NCI-H774 (cell line): Measurements from ENCODE around the gene RNF169.

ENCODE experiments used
- DNase-seq: peaks from one replicate; lab custom pipeline; 2025; lab: John Stamatoyannopoulos, UW

The RNF169 gene, protein sequence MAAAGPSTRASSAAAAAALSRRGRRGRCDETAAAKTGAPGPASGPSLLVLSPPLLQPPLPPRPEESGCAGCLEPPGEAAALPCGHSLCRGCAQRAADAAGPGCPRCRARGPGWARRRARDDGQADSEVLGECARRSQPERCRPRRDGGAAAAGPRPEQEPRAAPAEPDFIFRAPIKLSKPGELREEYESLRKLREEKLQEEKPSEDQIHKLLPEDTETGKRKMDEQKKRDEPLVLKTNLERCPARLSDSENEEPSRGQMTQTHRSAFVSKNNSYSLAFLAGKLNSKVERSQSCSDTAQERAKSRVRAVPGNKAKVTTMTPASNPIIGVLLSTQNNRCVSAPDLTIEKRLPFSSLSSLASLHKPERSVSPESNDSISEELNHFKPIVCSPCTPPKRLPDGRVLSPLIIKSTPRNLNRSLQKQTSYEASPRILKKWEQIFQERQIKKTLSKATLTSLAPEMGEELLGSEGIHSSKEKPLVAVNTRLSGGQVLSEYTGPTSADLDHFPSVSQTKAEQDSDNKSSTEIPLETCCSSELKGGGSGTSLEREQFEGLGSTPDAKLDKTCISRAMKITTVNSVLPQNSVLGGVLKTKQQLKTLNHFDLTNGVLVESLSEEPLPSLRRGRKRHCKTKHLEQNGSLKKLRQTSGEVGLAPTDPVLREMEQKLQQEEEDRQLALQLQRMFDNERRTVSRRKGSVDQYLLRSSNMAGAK

DNA sequence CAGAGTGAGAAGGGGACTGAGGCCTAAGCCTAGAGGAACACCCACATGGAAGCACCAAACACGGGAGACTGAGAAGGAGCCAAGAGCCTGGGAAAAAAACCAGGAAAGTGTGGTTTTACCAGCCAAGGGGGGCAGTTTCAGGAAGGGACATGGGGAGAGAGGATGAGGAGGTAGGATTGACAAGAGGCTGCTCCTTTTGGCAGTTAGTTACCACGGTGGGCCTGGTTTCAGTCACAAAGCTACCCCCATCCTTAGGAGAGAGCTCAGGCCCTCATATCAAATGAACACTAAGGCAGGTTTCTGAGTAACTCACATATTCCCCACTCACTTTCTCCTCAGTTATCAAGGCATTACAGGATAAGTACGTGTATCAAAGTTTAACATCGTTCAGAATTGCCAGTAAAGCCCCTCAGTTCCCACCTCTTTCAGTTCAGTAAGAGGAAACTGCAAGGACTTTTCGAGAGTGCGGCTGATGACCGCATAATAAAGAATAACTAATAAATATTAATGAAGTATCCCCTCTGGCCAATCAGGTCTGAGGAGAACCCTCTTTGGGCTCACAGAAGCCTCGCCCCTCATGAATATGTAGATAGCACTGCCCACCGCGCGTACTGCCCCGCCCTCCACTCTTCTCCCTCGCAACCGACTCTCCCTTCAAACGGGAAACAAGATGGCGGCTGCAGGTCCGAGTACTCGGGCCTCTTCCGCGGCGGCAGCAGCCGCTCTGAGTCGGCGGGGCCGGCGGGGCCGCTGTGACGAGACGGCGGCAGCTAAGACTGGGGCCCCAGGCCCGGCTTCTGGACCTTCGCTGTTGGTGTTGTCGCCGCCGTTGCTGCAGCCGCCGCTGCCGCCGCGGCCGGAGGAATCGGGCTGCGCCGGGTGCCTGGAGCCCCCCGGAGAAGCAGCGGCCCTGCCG lies at the start of gene RNF169:
Gene RNF169, plus strand, starts transcription at position 639 of the 916 bp plus-strand sequence. Its CDS starts 32 bp downstream, at position 671.
- peak; percentile 95 for DNase-seq

DNA sequence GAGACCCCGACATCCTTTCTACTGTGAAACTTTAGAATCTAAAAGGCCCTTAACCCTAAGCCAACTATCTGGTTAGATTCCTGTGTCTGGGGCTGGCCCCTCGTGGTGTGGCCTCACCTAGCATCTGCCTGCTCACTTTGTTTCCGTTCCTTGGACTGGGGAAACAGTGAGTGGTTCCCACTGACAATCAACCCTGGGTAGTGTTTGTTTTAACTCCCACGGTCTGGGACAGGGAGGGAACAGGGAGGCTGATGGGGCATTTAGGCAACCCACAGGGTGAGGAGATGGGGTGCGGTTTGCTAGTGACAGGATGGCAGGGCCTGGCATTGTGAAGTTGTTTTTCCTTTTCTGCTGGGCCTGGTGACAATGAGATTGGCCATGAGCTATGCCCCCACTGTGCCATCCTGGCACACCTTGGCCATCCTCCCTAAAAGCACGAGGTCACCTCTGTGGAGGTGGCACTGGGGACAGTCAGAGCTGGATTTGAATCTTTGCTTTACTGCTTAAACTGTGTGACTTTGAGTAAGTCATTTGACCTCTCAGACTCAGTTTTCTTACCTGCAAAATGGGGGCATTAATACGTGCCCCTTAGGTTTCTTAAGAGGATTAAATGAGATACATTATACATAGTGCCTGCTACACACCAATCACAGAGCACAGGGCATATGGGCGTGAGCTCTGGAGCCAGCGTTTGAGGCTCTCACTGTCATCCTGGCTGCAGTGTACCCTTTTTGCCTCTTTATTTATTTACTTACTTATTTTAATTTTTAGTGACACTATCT lies 48.8 kb upstream of the RNF169 start:
- no peak for DNase-seq

DNA sequence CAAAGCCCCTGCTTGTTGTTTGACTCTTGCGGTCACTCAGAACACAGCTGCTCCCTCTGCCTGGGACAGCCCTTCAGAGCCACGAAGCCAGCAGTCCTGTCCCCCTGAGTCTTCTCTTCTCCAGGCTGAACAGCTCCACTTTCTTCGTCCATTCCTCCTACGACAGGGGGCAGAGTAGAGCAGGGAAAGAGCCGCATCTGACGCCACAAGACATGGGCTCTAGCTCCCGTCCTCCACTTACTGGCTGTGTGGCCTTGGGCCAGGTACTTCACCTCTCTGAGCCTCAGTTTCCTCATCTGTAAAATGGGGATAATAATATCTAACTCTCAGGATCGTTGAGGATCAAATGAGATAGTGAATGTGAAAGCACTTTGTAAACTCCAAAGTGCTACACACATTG lies 47.3 kb upstream of the RNF169 start:
- no peak for DNase-seq

DNA sequence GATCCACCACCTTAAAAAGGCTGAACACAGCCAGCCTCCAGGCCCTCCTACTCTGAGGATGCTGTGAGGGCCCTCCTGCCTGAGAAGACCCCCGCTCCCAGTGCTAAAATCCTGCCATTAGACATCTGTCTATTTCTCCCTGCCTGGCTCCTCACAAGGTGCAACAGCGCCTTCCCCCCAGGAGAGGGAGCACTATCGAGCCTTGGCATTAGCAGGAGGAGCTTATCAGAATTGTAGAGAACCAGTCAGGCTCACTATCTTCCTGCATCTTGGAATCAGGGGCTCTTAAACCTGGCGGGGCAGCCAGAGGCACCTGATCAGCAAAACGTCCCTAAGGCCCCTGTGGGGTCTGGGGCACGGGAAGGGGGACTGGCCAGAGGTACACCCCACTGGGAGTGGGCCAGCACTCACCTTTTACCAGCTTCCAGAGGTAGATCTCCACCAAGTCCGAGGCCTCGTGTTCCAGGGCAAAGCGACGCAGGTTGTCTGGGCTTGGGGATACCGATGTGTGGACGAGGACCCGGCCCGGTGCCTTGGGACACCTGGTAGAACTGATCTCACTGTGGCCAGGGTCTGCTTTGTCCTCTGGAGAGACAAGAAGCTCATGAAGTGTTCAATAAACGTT lies 46.2 kb upstream of the RNF169 start:
- peak; percentile 25 for DNase-seq

DNA sequence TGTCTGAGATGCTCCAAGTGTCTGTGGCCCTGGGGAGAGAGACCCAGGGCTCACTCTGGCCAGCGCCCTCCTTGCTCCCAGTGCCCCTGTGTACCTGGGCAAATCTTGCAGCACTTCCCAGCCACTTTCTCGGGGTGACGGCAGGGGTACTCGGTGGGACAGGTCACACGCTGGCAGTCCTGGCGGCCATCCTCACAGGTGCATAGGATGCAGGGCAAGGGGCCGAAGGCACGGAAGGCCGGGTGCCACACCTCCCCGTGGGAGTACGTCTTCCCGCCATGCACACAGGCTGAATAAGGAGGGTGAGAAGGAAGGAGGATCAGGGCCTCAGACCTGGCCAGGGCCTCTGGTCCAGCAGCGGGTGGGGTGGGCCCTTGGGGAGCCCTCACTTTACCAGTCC lies 45.4 kb upstream of the RNF169 start:
- no peak for DNase-seq

DNA sequence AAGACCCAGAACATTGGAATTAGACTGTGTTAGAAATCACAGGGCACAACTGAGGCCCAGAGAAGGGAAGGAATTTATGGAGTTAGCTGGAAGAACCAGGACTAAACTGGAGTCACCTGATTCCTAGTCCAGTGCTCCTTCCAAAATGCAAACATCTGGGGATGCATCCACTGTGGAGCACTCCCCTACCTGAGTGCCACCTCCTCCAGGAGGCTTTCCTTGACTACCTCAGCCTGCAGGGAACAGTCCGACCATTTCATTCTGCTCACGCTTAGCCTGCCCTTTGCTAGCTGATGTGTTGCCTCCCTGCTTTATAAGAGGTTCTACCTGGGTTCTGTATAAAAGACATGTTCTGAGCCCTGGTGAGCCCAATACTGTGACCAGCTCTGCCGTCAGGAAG lies 41.5 kb upstream of the RNF169 start:
- no peak for DNase-seq

DNA sequence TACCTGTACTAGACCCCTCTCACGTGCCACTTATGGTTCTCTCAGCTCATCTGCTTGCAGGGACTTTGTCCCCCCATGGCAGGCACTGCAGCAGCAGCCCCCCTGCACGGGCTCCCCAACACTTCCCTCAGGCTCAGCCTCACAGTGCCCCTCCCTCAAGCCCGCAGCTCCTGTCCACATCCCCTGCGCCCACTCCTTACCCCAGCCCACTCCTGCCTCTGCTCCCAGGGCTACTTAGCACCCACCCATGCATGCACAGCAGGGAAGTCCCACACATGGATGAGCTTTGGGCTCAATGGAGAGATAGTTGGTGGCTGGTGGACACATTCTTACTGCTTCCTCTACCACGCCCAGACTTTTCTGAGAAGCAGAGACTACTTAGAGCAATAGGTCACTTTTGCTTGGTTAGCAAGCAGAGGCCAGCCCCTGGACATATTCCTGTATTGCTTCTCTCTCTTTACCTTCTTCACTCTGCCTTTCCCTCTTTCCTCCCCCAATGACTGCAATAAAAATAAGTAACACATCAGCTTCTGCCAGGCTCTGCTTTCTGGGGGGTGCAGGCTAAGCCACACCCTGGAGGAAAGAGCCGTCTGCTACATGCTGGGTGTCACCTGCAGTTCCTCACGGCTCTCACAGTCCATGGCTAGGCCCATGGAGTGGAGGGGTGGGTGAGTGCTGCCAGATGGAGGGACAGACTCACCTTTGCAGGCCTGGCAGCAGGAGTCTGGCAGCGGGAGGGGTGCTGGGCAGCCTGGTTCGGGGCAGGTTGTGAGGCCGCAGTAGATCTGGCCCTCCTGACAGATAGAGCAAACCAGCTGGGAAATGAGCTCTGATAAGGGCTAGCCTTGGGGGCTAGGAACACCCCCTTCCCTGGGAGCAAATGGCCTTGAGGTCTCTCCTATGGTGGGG lies 40.8 kb upstream of the RNF169 start:
- no peak for DNase-seq

DNA sequence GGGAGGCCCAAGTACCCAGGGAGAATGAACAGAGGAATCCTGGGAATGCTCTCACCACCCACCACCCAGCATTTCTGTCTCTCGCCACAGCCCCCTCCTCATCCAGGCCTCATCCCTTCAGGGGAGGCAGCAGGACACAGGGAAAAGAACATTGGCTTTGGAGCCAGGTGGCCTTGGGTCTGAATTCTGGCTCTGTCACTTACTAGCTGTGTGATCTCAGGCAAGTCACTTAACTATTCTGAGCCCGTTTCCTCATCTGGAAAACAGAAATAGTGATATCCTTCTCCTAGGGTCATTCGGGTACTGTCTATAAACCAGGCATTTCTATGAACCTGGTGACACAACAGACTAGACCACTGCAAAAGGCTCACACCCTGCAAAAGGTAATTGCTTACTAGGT lies 39.5 kb upstream of the RNF169 start:
- no peak for DNase-seq

DNA sequence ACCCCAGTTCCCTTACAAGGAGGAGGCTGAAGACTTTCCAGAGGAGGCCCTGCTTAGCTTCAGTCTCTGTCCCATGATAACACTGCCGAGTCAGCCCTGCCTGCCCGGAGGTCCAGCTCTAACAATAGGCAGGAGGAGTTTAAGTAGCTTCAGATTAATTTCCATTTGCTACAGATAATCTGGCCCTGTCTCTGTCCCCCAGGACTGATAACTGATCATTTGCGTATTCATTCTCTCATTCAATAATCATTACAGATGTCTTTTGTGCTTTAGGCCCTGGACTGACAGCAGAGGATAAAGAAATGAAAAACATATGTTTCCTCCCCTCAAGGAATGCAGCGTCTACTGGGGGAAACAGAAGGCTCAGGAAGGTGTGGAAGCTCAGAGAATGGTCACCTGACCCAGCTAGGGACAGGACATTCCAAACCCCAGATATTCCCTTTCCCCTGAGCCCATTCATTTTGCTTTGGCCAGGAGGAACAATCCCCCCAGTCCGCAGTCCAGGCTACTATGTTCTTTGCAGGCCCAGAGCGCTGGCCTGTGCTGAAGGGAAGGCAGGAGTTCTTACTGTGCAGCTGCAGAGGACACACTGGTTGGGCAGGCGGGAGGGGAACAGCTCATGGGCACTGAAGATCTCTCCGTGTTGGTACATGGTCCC lies 38.2 kb upstream of the RNF169 start:
- no peak for DNase-seq

DNA sequence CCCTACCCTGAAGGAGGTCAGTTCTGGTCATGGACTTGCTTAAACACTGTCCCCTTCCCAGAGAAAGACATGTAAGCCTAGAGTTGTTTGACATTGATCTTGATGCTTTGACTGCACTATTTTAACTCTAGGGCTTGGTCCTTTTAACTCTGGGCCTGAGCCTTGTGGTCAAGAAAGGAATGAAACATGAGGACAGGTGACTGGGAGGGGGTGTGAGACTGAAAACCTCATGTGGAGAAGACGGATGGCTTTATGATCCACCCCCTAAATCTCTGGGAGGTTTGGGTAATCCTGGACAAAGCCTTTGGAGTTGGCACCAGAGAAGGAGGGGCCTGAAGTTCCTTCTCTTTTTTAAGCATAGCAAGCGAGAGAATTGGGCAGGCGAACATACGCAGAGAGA lies 35.0 kb upstream of the RNF169 start:
- DNase-seq: no peak

DNA sequence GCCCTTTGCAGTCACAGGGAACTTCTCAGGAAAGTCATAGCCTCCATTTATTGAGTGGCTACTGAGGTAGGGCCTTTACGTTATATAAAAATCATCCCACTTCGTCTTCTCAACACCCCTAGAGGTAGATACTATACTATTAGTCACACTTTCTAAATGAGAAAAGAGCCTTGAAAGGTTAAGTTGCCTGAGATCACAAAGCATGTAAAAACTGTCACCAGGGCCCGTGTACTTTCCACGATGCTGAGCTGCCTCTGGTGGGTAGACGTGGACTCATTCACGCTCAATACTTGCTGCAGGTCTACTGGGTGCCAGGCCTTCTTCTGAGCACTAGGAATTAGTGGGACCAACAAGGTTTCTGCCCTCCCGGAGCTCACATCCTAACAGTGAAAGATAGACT lies 33.7 kb upstream of the RNF169 start:
- no peak for DNase-seq

DNA sequence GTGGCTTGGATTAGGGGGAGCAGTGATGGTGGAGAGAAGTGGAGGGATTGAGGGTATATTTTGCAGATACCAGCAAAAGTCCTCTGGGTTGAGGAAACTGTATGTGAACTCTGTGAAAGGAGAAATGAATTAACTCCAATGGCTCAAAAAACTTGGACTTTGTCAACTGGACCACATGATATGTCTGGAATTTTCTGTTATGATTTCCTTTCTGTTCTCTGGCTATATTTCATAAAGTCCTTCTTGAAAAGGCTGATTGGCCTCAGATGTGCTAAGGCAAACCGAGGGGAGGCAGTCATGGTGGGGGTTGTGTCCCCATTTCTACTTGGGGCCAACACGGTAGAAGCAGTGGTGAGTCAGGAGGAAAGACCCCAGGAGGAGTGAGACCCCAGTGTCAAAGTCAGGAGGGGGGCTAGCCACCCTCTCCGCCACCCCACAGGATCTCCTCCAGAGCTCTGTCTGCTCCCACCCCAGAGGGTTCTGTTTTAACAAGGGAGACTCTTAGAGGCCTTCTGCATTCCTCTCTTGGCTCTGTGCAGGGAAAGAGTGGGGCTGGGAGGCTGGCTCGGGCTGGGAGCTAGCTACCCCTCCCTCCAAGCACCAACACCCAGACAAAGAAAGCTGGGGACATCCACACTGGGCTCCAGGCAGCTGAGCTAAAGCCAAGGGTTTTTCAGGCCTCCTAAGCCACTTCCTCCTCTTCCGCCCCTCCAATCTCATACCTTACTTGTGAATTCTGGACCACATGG lies 31.3 kb upstream of the RNF169 start:
- no peak for DNase-seq

DNA sequence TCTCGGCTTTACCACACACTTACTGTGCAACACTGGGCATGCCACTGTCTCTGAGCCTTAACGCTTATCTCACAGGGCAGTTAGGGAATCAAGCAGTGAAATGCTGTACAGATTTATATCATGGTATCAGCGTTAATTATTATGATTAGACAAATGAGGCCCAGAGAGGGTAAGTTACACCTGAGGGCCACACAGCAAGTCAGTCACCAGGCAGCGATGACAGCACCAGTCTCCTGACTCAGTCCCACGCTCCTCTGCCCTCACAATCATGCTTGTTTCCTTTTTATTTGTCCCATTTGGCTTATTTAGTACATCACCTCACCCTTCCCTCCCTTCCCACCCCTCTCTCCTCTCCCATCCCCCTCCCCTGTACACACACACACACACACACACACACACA lies 29.6 kb upstream of the RNF169 start:
- no peak for DNase-seq

DNA sequence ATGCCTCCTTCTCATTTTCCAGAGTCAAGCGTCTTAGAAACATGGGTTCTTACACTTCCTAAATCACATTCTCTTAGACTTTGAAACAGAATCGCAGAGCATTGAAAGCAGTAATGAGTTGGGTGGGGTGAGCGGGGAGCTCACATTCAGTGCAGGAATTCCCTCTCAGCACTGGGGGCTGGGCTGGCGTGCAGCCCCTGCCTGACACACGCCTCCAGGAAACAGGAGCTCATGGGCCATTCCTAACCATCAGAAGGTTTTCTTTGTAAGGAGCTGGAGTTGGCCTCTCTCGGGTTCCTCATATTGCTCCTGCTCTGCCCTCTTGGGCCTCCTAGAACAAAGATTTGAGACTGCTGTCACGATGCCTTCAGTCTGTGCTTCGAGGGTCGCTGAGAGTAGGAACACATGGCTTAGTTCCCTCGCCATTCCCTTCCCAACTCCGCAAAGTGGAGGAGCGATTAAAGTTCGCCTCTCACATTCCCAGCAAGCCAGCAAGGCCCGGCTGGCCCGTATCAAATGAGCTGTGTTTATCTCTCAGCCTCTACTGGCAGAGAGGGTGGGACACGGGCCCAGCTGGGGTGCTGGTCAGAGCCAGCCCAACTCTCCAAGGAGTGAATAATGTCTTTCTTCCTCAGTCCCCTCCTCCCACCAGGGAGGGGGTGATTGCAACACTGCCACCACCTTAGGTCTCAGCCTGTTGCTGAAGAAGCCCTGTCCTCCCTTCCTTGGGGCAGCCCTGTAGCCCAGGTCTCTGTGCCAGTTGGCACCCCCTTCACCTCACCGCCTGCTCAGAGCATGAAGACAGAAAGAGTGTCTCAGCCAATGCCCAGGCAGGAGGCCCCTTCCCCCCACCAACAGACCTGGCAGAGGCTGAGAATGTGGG lies 27.8 kb upstream of the RNF169 start:
- no peak for DNase-seq

DNA sequence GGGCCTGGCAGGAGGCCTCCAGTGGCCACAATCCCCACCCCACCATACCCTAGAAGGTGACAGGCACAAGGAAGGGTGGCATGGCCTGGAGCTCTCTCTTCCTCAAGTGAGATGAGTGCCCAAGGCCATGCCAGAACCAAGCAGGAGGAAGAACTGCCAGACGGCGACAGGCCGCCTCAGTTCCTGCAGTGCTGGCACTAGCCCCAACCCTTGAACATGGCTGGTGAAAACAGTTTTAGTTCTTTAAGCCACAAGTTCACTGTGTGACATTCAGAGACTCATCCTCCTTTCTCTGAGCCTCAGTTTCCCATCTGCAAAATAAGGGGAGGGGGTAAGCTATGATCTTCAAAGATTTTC lies 27.2 kb upstream of the RNF169 start:
- DNase-seq: no peak

DNA sequence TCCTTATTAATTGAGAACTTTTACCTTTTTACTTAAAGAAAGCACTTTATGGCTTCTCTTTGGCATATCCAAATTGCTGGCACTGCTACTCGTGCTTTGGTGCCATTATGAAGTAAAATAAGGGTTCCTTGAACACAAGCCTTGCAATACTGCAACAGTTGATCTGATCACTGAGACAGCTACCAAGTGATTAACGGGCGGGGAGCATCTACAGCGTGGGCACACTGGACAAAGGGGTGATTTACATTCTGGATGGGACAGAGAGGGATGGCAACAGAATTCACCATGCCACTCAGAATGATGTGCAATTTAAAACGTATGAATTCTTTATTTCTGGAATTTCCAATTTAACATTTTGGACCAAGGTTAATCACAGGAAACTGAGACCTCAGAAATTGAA lies 25.1 kb upstream of the RNF169 start:
- no peak for DNase-seq

DNA sequence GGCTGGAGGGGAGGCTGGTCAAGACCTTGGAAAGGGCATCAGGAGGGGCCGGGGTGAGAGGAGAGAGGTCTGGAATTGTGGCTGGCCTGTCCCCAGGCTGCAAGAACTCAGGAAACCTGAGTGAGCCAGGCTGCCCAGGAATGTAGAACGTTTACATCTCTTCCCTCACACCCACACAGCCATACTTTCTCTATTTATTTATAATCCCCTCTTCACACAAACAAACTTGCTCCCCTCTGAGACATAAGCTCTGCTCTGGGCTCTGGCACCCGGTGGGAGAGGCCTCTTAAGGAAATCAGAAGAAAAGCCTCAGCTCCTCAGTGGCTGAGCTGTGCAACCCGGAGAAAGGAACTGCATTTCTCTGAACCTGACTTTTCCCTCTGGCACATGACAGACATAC lies 22.9 kb upstream of the RNF169 start:
- no peak for DNase-seq
